ENCODE measurements around the gene SPAST.

DNA sequence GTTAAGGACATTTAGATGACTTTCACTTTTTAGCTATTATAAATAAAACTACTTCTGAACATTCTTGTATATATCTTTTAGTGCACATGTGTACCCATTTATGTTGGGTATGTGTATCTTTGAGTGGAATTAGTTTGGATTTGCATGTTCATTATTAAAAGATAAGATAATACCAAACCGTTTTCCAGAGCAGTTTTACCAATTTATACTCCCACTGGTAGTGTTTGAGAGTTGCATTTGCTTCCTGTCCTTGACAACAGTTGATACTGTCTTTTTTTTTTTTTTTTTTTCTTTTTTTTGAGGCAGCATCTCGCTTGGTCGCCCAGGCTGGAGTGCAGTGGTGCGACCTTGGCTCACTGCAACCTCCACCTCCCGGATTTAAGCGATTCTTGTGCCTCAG is 125.7 kb downstream of the SPAST start:
- TF ChIP-seq CTCF (conservative IDR thresholded peaks at IDR 0.05): no peak
- no peak for TF ChIP-seq ZFX (IDR thresholded peaks at IDR 0.05)

All from C4-2B (cell line).